ENCODE data around the gene STAB1.

STAB1 gene

DNA sequence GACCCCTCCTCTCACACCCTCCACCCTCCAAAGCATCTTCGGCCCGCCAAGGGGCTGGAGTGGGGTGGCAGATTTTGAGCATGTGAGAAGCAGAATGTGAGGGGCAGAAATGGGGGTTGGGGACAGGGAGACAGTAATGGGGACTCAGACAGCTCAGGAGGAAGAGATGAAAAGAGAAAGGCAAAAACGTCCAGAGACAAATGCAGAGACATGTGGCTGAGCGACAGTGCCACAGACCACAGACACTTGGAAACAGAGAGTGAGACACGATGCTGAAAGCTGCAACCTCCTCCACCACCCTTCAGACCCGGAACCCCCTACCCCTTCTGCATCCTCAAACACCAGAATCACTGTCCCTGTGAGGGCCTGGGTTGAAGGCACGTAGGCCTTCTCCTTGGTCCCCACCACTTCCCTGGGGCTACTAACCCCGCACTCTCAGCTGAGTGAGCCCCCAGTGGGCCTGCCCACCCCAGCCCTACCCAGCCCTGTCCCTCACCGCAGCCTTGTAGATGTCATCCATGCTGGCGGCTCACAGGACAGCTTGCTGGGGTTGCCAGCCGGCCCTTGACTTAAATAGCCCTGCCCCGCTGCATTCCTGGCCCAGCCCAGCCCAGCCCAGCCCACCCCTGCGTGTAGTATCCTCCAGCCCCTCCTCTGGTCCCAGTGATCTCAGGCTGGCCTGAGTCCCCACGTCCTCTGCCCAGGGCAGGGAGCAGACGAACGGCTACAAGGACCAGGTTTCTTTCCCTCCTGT, 41.5 kb upstream of the STAB1 start, which contains the start of gene TNNC1:
TSS of gene TNNC1 (minus strand) at position 546 of the 754 bp plus-strand sequence. CDS start at position 520, 26 bp downstream.
- H3K9ac ChIP-seq (ENCODE audit: low read depth, low read length): no peak within 1 kb of the TSS
- H3K27me3 ChIP-seq (ENCODE audit: control insufficient read depth, insufficient read depth, low read length): no peaks in the 10 kb centered on the region
- no peaks in the 10 kb centered on the region for H3K9me3 ChIP-seq (ENCODE audit: control insufficient read depth, insufficient read depth, low read length)
- peak within 1 kb of the TSS; percentile 17 for H3K27ac ChIP-seq (ENCODE audit: low read depth, low read length)
- no peak within 1 kb of the TSS for H3K4me3 ChIP-seq (ENCODE audit: low read depth, low read length)
- peaks cover 25% of the 10 kb centered on the region for H3K4me1 ChIP-seq (ENCODE audit: control insufficient read depth, insufficient read depth, low read length)
- H3K36me3 ChIP-seq (ENCODE audit: control insufficient read depth, insufficient read depth, low read length): peaks cover 17% of the 10 kb centered on the region

DNA sequence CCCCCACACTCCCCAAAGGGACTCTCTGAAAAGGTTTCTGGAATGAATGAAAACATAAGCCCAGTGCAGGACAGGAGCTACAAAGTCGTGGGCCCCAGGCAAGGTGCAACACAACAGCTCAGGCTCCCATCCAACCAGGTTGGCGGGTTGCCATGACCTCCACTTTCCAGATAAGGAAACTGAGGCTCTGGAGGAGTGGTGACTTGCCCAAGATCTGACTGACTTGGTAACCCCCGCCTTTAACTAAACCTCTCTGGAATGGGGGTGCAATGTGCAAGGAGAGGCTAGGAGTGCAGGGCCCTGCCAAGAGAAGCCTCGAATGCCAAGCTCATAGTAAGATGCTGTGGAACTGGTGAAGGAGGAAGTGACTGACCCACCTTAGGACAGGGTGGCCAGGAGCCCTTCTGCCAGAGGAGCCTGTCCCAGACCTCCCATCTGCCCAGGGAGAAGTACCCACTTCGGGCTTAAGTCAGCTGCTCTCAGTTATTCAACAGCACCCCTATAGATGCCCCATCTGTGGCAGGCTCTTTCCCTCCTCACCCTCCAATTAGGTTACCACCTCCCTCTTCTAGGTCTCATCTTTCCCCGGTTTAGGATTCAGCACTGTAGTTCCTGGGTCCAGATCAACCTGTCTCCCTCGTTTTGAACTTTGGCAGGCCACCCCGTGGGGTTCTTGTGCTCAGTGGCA, 40.7 kb upstream of the STAB1 start:
- no peak overlapping the region for H3K9ac ChIP-seq (ENCODE audit: low read depth, low read length)
- no peaks in the 10 kb centered on the region for H3K27me3 ChIP-seq (ENCODE audit: control insufficient read depth, insufficient read depth, low read length)
- H3K27ac ChIP-seq (ENCODE audit: low read depth, low read length): no peak overlapping the region
- no peak overlapping the region for H3K4me3 ChIP-seq (ENCODE audit: low read depth, low read length)
- H3K36me3 ChIP-seq (ENCODE audit: control insufficient read depth, insufficient read depth, low read length): peaks cover 24% of the 10 kb centered on the region
- H3K4me1 ChIP-seq (ENCODE audit: control insufficient read depth, insufficient read depth, low read length): peaks cover 25% of the 10 kb centered on the region
- H3K9me3 ChIP-seq (ENCODE audit: control insufficient read depth, insufficient read depth, low read length): no peaks in the 10 kb centered on the region

DNA sequence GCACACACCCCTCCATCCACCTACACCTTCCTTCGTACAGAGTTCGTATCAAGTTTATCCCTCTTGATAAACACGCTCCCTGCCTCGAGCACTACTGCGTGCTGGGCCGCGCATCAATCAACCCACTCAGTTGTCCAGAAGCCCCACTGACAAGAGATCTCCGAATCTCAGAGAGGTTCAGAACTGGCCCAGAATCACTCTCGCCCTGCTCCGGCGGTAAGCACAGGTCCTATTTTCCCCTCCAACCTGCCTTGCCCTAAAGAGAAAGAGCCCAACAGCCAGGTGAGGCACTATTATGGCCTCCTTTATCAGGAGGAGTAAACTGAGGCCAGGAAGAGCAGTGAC, 40.2 kb upstream of the STAB1 start:
- Histone ChIP-seq H3K27ac (ENCODE audit: low read depth, low read length) (peak overlapping the region; percentile 56), H3K4me3 (ENCODE audit: low read depth, low read length) (peak overlapping the region; percentile 64), H3K9ac (ENCODE audit: low read depth, low read length) (peak overlapping the region; percentile 48; the same call in 1 of the 2 replicates), H3K27me3 (ENCODE audit: control insufficient read depth, insufficient read depth, low read length) (no peaks in the 10 kb centered on the region), H3K9me3 (ENCODE audit: control insufficient read depth, insufficient read depth, low read length) (no peaks in the 10 kb centered on the region), H3K4me1 (ENCODE audit: control insufficient read depth, insufficient read depth, low read length) (peaks cover 22% of the 10 kb centered on the region), H3K36me3 (ENCODE audit: control insufficient read depth, insufficient read depth, low read length) (peaks cover 29% of the 10 kb centered on the region)

DNA sequence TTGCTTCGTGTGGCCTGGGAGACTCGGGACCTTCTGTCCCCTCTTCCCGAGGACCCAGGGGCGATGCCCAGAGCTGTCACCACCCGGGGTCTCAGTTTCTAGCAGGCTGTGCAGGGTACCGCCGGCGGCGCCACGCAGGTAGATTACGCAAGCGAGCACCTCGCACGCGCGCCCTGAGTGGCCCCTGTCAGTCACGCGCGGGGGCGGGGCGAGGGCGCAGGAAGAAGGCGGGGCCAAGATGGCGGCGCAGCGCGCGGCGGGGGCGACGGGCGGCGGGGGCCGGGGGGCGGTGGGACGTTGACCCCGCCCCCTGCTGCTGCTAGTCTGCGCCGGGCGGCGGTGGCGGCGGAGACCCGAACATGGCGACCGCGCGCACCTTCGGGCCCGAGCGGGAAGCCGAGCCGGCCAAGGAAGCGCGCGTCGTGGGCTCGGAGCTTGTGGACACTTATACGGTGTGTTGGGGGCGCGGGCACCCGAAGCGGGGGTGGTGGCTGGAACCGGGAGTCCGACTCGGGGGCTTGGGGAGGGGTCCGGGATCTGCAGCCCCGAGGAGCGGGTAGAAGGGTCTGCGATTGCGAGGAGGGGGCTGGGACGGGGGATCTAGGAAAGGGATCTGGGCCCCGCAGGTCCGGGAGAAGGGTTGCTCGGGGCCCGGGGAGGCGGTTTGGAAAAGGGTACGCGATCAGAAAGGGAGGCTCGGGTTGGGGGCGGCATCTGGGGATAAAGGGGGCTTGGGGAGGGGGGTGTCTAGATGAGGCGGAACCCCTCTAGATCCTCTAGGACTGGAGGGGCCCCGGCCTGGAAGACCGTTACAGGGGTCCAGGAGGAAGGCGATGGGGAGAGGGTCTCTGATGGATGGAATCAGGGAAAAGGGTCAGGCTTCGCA, 39.6 kb upstream of the STAB1 start, which contains the start of gene NISCH:
TSS of gene NISCH (plus strand) at position 322 of the 886 bp plus-strand sequence. CDS start at position 360, 38 bp downstream.
- Histone ChIP-seq H3K27ac (ENCODE audit: low read depth, low read length) (peak within 1 kb of the TSS; percentile 56), H3K9me3 (ENCODE audit: control insufficient read depth, insufficient read depth, low read length) (no peaks in the 10 kb centered on the region), H3K4me3 (ENCODE audit: low read depth, low read length) (peak within 1 kb of the TSS; percentile 88), H3K4me1 (ENCODE audit: control insufficient read depth, insufficient read depth, low read length) (peaks cover 15% of the 10 kb centered on the region; the same call in 1 of the 2 replicates), H3K27me3 (ENCODE audit: control insufficient read depth, insufficient read depth, low read length) (no peaks in the 10 kb centered on the region), H3K9ac (ENCODE audit: low read depth, low read length) (peak within 1 kb of the TSS; percentile 70), H3K36me3 (ENCODE audit: control insufficient read depth, insufficient read depth, low read length) (peaks cover 36% of the 10 kb centered on the region)

DNA sequence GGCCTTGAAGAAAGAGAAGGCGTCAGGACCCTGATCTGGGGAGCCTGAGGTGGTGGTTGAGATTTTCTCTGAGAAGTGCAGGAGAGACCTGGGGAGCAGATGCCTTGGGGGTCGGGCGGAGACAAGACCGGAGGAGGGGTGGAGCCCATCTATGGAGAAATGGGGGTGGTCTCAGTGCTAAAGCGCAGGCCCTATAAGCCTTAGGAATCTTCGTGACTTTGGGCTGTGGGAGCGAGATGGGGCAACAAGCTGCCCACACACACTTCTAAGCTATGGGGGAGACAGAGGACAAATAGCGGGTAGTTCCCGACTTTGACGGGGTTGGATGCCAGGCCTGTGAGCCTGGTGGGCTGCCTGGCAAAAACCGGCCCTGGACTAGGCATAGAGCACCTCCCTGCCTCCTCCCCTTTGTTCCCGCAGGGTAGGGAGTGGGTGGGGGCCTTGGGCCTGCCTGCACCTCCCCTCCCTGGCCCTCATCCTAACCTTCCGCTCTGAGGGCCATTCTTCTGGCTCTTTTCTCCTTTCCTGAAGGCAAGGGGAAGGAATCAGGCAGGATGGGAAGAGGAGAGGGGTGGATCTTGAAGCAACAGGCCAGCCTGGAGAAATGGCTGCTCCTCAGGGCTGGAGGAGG, 38.9 kb upstream of the STAB1 start:
- peak overlapping the region; percentile 42 for H3K27ac ChIP-seq (ENCODE audit: low read depth, low read length)
- no peaks in the 10 kb centered on the region for H3K27me3 ChIP-seq (ENCODE audit: control insufficient read depth, insufficient read depth, low read length)
- H3K4me3 ChIP-seq (ENCODE audit: low read depth, low read length): peak overlapping the region; percentile 88
- peaks cover 15% of the 10 kb centered on the region; the same call in 1 of the 2 replicates for H3K4me1 ChIP-seq (ENCODE audit: control insufficient read depth, insufficient read depth, low read length)
- peaks cover 43% of the 10 kb centered on the region for H3K36me3 ChIP-seq (ENCODE audit: control insufficient read depth, insufficient read depth, low read length)
- H3K9me3 ChIP-seq (ENCODE audit: control insufficient read depth, insufficient read depth, low read length): no peaks in the 10 kb centered on the region
- peak overlapping the region; percentile 55 for H3K9ac ChIP-seq (ENCODE audit: low read depth, low read length)

DNA sequence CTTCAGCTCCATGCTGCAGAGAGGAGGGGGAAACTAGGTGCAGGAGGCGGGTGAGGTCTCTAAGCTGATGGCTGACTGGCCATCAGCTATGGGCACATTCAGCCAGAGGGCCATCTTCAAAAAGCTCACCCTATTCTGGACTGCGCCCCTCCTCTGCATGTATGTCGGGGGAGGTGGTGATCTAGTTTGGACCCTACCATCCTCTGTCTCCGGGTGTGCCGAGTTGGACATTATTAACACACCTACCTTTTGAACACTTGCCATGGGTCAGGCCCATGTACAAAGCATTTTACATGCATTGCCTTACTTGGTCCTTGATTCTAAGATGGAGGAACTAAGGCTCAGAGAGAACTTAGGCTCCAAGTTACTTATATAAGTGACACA, 38.3 kb upstream of the STAB1 start:
- Histone ChIP-seq H3K4me3 (ENCODE audit: low read depth, low read length) (peak overlapping the region; percentile 88), H3K36me3 (ENCODE audit: control insufficient read depth, insufficient read depth, low read length) (peaks cover 46% of the 10 kb centered on the region), H3K4me1 (ENCODE audit: control insufficient read depth, insufficient read depth, low read length) (peaks cover 15% of the 10 kb centered on the region; the same call in 1 of the 2 replicates), H3K27ac (ENCODE audit: low read depth, low read length) (no peak overlapping the region), H3K9me3 (ENCODE audit: control insufficient read depth, insufficient read depth, low read length) (no peaks in the 10 kb centered on the region), H3K9ac (ENCODE audit: low read depth, low read length) (peak overlapping the region; percentile 55), H3K27me3 (ENCODE audit: control insufficient read depth, insufficient read depth, low read length) (no peaks in the 10 kb centered on the region)

DNA sequence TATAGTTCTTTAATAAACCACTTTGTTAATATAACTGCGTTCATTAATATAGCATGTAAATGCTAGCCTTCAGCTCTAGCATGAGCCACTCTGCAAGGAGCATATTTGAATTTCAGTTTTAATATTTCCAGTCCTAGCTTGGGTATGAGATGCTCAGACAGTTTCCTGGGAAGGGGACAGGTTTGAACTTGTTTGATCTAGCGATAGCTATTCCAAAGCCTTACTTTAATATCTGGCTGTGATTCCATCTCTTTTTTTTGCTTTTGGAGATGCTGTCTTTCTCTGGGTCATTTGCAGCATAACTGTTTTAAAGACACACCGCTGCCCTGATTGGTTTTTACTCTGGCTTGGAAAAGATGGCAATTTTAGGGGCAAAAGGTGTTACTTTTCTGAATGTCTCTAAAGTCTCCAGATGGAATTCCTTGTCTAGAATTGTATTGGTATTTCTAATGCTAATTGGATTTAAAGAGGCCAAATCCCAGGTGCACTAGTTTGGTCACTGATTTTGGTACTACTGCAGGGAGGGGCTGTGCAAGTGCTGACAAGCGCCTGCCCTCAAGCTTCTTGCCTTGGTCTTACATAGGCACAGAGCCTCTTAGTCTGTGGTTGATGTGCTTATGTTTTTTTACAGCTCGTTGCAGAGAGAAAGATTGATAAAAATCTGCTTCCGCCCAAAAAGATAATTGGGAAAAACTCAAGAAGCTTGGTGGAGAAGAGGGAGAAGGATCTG, 36.9 kb upstream of the STAB1 start:
- Histone ChIP-seq H3K36me3 (ENCODE audit: control insufficient read depth, insufficient read depth, low read length) (peaks cover 57% of the 10 kb centered on the region), H3K27me3 (ENCODE audit: control insufficient read depth, insufficient read depth, low read length) (no peaks in the 10 kb centered on the region), H3K9me3 (ENCODE audit: control insufficient read depth, insufficient read depth, low read length) (no peaks in the 10 kb centered on the region), H3K4me1 (ENCODE audit: control insufficient read depth, insufficient read depth, low read length) (peaks cover 15% of the 10 kb centered on the region; the same call in 1 of the 2 replicates), H3K9ac (ENCODE audit: low read depth, low read length) (no peak overlapping the region), H3K27ac (ENCODE audit: low read depth, low read length) (no peak overlapping the region), H3K4me3 (ENCODE audit: low read depth, low read length) (no peak overlapping the region)

DNA sequence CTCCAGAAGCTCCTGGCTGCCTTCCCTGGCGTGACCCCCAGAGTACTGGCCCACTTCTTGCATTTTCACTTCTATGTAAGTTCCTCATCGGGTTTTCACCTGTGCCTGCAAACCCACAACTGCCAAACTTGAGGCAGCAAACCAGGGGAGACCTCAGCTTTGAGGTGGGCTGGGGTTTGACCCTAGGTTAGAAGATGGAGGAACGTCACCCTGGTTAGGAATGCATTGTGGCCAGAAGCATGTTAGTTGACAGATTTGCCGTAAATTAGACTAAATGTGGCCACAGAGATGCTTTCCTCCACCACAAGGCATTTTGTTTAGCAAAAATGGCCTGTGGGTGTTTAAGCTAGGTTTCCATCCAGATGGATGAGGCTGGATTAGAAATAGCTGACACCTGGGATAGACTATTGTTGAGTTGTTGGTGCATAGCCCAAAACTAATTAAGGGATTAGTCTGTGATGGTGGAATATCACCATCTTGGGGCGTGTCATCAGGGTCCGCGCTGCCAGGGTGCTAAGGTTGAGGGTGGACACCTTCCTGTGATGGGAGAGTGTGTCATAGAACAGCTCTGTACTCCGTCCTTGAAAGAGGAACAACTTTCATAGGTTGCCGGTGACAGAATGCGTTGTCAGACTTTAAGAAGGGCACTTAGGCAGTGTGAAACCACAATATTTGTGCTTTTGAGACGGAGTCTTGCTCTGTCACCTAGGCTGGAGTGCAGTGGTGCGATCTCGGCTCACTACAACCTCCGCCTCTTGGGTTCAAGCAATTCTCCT, 36.2 kb upstream of the STAB1 start:
- no peak overlapping the region for H3K9ac ChIP-seq (ENCODE audit: low read depth, low read length)
- H3K4me3 ChIP-seq (ENCODE audit: low read depth, low read length): no peak overlapping the region
- H3K27me3 ChIP-seq (ENCODE audit: control insufficient read depth, insufficient read depth, low read length): no peaks in the 10 kb centered on the region
- peaks cover 15% of the 10 kb centered on the region; the same call in 1 of the 2 replicates for H3K4me1 ChIP-seq (ENCODE audit: control insufficient read depth, insufficient read depth, low read length)
- H3K9me3 ChIP-seq (ENCODE audit: control insufficient read depth, insufficient read depth, low read length): no peaks in the 10 kb centered on the region
- H3K36me3 ChIP-seq (ENCODE audit: control insufficient read depth, insufficient read depth, low read length): peaks cover 60% of the 10 kb centered on the region
- H3K27ac ChIP-seq (ENCODE audit: low read depth, low read length): no peak overlapping the region

DNA sequence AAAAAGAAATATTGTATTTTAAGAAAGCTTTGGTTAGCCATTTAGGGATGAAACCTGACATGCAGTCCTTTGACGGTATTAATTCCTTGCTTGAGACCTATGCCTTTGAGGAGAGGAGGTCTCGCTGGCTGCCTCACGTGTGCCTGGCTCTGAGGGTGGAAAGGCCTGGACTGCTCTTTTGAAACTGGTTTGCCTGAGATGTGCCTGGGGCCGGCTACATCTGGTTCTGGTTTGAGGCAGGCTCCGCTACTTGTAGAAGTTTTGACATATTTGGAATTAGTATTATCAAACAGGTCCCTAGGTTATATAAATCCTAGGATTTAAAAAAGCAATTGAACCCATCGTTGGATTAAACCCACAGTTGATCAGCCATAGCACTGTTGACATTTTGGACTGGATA, 33.3 kb upstream of the STAB1 start:
- Histone ChIP-seq H3K9ac (ENCODE audit: low read depth, low read length) (no peak overlapping the region), H3K4me1 (ENCODE audit: control insufficient read depth, insufficient read depth, low read length) (peaks cover 4% of the 10 kb centered on the region; the same call in 1 of the 2 replicates), H3K4me3 (ENCODE audit: low read depth, low read length) (no peak overlapping the region), H3K36me3 (ENCODE audit: control insufficient read depth, insufficient read depth, low read length) (peaks cover 82% of the 10 kb centered on the region), H3K27ac (ENCODE audit: low read depth, low read length) (no peak overlapping the region), H3K27me3 (ENCODE audit: control insufficient read depth, insufficient read depth, low read length) (no peaks in the 10 kb centered on the region), H3K9me3 (ENCODE audit: control insufficient read depth, insufficient read depth, low read length) (no peaks in the 10 kb centered on the region)
